ENCODE results near the gene C2.
"Not testable (repeated sequence)": the region's sequence is repeated elsewhere in the genome, so short reads cannot be mapped to it uniquely, and the experiment has no call there.

The C2 gene

GRCh38 chr6:31920811-31921210, 6.7 kb upstream of the C2 start:
- DNase-seq (ENCODE audit: low read depth in 4 of 4, low spot score in 1 of 4): no peak

GRCh38 chr6:31922942-31923341, 4.6 kb upstream of the C2 start:
- DNase-seq (ENCODE audit: low read depth in 4 of 4, low spot score in 1 of 4): no peak

GRCh38 chr6:31927863-31928671, 550 bp downstream of the C2 start:
- DNase-seq (ENCODE audit: low read depth in 4 of 4, low spot score in 1 of 4): no peak

GRCh38 chr6:31928672-31928939, 1.1 kb downstream of the C2 start:
- DNase-seq (ENCODE audit: low read depth in 4 of 4, low spot score in 1 of 4): no peak

- DNase-seq (ENCODE audit: low read depth in 4 of 4, low spot score in 1 of 4): no peak
Measured at GRCh38 chr6:31930962-31931361, 3.4 kb downstream of the C2 start.

DNA sequence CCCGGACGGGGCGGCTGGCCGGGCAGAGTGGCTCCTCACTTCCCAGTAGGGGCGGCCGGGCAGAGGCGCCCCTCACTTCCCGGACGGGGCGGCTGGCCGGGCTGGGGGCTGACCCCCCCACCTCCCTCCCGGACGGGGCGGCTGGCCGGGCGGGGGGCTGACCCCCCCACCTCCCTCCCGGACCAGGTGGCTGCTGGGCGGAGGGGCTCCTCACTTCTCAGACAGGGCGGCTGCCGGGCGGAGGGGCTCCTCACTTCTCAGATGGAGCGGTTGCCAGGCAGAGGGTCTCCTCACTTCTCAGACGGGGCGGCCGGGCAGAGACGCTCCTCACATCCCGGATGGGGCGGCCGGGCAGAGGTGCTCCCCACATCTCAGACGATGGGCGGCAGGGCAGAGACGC, 4.6 kb downstream of the C2 start:
- DNase-seq (ENCODE audit: low read depth in 4 of 4, low spot score in 1 of 4): not testable (repeated sequence)

DNA sequence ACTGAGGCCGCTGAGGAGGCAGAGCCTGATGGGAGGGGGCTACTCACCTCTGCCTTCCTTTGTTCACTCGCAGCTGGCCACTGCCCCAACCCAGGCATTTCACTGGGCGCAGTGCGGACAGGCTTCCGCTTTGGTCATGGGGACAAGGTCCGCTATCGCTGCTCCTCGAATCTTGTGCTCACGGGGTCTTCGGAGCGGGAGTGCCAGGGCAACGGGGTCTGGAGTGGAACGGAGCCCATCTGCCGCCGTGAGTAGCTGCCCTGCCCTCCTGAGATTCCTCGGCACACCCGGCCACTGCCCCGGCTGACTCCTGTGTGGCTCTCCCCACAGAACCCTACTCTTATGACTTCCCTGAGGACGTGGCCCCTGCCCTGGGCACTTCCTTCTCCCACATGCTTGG, 6.0 kb downstream of the C2 start:
- DNase-seq (ENCODE audit: low read depth in 4 of 4, low spot score in 1 of 4): no peak

- DNase-seq (ENCODE audit: low read depth in 4 of 4, low spot score in 1 of 4): no peak
Measured at GRCh38 chr6:31935021-31935420, 7.5 kb downstream of the C2 start.

DNA sequence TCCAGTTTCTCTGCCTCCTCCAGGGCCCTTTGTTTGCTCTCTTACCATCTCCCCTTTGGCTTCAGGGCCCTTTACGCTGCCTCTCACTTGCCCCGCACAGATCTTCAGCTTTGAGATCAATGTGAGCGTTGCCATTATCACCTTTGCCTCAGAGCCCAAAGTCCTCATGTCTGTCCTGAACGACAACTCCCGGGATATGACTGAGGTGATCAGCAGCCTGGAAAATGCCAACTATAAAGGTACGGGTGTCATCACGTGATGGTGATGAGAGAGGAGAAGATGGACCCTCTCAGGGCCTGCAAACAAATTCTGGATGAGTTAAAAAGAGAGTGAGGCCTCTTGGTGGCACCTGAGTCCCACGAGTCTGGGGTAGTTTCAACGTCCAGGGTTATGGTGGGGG, 8.3 kb downstream of the C2 start:
- DNase-seq (ENCODE audit: low read depth in 4 of 4, low spot score in 1 of 4): no peak

GRCh38 chr6:31940256-31940664, 12.7 kb downstream of the C2 start:
- DNase-seq (ENCODE audit: low read depth in 4 of 4, low spot score in 1 of 4): no peak

- DNase-seq (ENCODE audit: low read depth in 4 of 4, low spot score in 1 of 4): no peak
Measured at GRCh38 chr6:31943742-31944141, 16.2 kb downstream of the C2 start.

DNA sequence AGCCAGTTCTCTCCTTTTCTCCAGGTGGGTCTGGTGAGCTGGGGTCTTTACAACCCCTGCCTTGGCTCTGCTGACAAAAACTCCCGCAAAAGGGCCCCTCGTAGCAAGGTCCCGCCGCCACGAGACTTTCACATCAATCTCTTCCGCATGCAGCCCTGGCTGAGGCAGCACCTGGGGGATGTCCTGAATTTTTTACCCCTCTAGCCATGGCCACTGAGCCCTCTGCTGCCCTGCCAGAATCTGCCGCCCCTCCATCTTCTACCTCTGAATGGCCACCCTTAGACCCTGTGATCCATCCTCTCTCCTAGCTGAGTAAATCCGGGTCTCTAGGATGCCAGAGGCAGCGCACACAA, 17.6 kb downstream of the C2 start:
- no peak for DNase-seq (ENCODE audit: low read depth in 4 of 4, low spot score in 1 of 4)

DNA sequence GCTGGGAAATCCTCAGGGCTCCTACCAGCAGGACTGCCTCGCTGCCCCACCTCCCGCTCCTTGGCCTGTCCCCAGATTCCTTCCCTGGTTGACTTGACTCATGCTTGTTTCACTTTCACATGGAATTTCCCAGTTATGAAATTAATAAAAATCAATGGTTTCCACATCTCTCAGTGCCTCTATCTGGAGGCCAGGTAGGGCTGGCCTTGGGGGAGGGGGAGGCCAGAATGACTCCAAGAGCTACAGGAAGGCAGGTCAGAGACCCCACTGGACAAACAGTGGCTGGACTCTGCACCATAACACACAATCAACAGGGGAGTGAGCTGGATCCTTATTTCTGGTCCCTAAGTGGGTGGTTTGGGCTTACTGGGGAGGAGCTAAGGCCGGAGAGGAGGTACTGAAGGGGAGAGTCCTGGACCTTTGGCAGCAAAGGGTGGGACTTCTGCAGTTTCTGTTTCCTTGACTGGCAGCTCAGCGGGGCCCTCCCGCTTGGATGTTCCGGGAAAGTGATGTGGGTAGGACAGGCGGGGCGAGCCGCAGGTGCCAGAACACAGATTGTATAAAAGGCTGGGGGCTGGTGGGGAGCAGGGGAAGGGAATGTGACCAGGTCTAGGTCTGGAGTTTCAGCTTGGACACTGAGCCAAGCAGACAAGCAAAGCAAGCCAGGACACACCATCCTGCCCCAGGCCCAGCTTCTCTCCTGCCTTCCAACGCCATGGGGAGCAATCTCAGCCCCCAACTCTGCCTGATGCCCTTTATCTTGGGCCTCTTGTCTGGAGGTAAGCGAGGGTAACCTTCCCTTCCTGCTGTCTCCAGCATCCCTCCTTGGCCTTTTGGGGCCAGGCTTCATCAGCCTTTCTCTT, 18.2 kb downstream of the C2 start, which contains the start of gene CFB:
Gene CFB (plus strand): TSS at position 589 of the 863 bp plus-strand sequence. CDS start 127 bp downstream, at position 716.
- no peak for DNase-seq (ENCODE audit: low read depth in 4 of 4, low spot score in 1 of 4)

DNA sequence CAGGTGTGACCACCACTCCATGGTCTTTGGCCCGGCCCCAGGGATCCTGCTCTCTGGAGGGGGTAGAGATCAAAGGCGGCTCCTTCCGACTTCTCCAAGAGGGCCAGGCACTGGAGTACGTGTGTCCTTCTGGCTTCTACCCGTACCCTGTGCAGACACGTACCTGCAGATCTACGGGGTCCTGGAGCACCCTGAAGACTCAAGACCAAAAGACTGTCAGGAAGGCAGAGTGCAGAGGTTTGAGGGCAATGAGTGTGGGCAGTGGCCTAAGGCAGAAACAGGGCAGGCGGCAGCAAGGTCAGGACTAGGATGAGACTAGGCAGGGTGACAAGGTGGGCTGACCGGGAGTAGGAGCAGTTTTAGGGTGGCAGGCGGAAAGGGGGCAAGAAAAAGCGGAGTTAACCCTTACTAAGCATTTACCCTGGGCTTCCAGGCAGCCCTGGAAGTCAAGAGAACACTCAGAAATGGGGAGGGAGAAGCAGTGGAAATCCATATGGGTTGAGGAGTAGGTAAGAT, 18.9 kb downstream of the C2 start:
- no peak for DNase-seq (ENCODE audit: low read depth in 4 of 4, low spot score in 1 of 4)

DNA sequence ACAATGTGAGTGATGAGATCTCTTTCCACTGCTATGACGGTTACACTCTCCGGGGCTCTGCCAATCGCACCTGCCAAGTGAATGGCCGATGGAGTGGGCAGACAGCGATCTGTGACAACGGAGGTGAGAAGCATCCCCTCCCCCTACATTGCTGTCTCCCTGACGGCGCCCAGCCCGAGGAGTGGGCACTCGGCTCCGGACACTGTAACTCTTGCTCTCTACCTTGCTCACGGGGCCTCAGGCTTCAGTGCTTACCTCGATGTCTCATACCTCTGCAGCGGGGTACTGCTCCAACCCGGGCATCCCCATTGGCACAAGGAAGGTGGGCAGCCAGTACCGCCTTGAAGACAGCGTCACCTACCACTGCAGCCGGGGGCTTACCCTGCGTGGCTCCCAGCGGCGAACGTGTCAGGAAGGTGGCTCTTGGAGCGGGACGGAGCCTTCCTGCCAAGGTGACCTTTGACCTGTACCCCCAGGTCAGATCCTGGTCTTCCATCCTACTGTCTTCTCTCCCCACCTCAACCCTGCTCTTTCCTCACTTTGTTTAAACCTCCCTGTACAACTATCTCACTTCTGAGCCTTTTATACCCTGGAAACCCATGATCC, 19.7 kb downstream of the C2 start:
- DNase-seq (ENCODE audit: low read depth in 4 of 4, low spot score in 1 of 4): no peak

GRCh38 chr6:31947864-31948263, 20.3 kb downstream of the C2 start:
- no peak for DNase-seq (ENCODE audit: low read depth in 4 of 4, low spot score in 1 of 4)

- DNase-seq (ENCODE audit: low read depth in 4 of 4, low spot score in 1 of 4): no peak
Measured at GRCh38 chr6:31948306-31948705, 20.8 kb downstream of the C2 start.

DNA sequence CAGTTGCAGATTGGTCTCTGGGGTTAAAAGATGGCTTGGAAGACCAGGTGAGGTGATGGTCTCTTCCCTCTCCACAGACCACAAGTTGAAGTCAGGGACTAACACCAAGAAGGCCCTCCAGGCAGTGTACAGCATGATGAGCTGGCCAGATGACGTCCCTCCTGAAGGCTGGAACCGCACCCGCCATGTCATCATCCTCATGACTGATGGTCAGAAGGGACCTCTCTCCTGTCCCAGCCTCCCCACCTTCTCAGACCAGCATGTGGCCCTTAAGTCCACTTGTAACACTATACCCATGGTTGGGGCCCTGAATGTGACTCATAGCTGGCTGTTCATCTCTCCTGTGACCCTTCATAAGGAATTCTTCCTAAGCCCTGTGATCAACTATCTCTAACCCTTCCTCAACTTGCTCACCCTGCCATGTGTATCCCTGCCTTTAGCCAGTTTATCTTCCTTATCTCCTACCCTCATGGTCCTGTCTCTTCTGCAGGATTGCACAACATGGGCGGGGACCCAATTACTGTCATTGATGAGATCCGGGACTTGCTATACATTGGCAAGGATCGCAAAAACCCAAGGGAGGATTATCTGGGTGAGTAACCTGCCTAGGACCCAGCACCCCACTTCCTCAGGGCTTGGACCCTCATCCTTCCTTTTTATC, 21.4 kb downstream of the C2 start:
- DNase-seq (ENCODE audit: low read depth in 4 of 4, low spot score in 1 of 4): no peak

DNA sequence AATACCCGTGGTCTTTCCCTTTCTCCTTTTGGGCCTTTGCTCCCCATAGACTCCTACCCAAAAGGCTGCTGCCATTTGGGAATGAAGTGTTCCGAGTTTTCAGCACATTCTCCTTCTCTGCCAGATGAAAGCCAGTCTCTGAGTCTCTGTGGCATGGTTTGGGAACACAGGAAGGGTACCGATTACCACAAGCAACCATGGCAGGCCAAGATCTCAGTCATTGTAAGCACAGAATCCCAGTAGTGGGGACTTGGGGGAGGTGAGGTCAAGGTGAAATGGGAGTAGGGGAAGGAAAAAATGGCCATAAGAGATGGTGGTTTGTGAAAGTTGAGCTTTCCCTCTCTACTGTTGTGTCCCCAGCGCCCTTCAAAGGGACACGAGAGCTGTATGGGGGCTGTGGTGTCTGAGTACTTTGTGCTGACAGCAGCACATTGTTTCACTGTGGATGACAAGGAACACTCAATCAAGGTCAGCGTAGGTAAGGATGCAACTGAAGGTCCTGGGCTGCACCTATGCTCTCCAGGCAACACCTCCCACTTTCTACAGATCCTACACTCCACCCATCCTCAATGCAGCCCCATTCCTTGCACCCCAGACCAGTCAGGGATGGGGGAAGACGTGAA, 22.5 kb downstream of the C2 start:
- no peak for DNase-seq (ENCODE audit: low read depth in 4 of 4, low spot score in 1 of 4)

GRCh38 chr6:31952140-31952805, 24.8 kb downstream of the C2 start:
- DNase-seq (ENCODE audit: low read depth in 4 of 4, low spot score in 1 of 4): no peak
